ENCODE measurements around the gene KCNIP4.

Gene KCNIP4

DNA sequence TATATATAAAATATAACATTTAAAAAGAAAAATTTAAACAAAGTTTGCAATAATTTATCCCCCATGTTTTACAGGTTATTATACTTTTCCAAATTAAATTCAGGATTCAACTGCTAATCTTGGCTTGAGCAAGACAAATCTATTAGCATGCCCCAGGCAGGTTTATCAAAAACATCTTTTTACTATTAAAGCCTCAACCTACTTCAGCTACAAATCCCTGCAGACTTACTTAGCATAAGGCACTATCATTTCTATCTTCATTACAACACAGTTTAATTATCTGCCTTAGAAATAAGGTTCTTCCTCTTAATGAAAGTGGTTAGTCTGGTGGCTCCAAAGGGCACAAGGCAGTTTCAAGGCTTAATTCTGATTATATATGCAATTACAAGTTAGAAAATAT, 770.7 kb downstream of the KCNIP4 start:
- DNase-seq (ENCODE audit: low read depth) = no peak

DNA sequence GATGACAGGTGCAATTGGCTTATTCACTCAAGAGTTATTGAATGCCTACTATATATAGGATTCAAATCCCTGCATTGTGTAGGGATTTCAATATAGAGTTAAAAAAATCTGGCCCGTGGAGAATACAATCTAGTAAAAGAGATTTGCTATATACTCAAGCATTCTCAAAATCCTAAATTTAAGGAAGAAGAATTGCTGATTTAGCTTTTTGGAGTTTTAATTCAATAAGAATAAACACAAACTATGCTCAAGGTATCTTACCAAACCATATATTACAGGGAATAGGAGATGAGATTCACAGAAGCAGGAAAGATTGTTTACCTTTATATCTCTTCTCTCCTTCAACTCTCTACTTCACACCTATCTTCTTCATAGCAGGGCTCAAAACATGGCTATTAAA, 771.5 kb downstream of the KCNIP4 start:
- DNase-seq (ENCODE audit: low read depth) = no peak

DNA sequence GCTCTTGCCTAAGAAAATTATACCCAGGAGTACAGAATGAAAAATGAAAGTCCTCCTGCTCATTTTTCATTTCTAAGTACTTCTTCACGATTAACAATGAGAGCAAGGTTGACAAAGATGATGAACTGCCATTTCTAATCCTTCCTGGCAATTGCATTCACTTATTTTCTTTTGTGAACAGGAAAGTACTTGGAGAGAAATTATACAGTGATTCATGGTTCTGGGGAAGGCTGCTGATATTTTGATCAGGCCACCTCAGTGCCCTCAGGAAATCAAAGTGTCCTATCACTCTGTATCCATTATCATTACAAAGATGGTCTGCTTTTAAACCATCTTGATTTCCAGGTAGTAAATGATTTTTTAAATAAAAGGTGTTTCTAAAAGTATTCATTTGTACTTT, 780.9 kb downstream of the KCNIP4 start:
- no peak for DNase-seq (ENCODE audit: low read depth)

DNA sequence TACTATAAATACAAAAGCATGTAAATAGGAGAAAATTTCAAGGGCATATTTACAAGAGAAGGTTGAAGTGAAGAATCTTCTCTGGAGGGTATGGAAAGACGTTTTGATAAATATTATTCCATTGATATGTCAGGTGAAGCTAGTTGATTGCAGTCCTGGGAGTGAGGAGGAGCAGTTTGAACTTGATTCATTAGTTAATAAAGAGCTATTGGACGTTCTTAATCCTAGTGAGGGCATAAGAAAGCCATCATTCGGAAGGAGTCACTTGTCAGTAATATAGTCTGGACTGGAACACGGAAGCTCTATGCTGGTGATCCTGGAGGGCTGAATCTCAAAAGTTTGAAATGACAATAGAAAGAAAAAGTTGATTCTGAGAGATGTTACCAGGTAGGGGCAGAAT, 793.2 kb downstream of the KCNIP4 start:
- DNase-seq (ENCODE audit: low read depth) = no peak

DNA sequence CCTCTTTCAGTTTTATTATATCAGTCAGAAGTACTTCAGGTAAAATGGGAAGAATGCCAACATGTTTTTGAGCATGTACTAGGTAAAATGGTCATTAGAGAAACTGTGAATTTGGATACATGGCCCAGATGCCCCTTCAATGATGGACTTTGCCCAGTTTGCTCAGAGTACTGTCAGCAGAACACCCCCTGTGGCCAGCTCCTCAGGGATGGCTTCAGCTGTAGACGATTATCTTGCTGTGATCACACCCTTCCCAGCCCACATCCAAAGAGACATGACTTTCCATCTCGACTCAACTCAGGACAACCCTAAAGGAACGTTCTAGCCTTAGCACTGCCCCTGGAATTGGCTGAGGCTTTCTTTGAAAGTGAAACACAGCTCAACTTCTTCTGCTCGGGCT, 809.2 kb downstream of the KCNIP4 start:
- DNase-seq (ENCODE audit: low read depth) = no peak

DNA sequence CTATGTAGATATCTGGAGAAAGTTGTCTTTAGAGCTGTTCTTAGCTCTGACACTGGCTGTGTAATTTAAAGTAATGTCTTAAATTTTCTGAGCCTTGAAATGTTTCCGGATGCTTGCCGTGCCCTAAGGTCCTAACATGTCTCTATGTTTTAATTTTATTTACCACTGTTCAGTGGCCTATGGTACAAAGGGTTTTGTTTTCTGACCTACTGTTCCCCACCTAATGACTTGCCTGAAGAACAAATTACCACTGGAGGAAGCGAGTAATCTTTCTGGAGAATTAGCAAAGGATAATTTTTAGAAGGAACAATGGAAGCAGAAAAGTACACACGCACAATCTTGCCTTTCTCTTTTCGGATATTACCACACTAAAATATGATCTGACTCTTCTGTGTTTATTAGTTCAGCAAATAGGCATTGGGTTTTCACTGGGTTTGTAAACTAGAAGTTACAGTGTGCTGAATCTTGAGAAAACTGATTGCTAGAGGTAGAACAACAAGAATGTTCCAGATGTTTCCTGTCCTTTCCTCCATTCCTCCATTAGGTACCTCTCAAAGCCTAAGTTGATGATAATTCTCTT, 812.4 kb downstream of the KCNIP4 start:
- DNase-seq (ENCODE audit: low read depth) = no peak

DNA sequence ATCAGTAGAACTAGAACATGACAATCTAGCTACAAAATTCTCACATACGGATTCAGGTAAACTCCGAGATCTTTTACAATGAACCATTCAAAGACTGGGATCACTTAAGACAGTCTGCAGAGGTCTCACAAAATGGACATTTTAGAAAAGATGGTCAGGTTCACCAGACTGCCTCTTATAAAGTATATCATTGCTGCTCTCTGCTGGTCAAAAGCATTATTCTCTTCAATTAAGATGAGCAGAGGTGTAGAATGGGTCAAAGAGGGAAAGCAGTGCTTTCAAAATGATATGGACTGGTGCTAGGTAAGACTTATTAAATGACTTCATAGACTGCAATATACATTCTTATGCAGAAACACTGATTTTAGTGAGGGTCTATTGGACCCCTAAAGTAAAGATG, 813.6 kb downstream of the KCNIP4 start:
- DNase-seq (ENCODE audit: low read depth) = no peak

DNA sequence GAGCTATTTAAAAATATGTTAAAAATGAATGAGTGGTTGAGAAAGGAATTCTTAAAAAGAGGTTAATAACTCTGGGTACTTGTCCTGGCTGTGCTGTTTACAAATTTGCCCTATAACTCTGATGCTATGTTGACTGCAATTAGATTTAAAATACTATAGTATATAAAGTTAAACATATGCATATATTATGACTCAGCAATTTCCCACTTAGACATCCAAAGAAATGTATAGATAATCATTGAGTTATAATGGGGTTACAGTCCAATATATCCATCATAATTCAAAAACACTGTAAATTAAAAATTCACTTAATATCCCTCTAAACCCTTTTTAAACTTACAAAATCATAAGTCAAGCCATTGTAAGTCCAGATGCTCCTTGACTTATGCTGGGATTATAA, 818.0 kb downstream of the KCNIP4 start:
- no peak for DNase-seq (ENCODE audit: low read depth)

DNA sequence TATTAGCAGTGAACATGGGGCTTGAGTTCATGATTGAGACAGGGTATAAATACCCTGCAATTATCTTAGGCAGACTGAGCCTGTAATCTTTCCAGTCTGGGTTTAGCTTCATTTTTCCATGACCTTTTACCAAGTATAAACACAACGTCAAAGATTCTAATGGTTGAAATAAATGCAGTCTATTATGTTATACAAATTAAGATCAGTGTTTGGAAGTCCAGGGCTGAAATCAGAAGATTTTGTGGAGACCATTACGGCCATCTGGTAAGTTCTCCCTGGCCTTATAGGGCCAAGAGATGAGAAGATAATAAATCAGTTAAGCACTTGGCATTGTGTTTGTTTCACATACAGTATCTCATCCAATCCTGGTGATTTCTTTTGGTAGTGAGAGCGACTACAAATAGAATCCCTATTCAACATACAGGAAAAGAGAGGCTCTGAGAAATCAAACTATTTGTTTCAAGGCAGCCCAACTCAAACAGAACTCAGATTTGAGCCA, 822.5 kb downstream of the KCNIP4 start:
- no peak for DNase-seq (ENCODE audit: low read depth)

DNA sequence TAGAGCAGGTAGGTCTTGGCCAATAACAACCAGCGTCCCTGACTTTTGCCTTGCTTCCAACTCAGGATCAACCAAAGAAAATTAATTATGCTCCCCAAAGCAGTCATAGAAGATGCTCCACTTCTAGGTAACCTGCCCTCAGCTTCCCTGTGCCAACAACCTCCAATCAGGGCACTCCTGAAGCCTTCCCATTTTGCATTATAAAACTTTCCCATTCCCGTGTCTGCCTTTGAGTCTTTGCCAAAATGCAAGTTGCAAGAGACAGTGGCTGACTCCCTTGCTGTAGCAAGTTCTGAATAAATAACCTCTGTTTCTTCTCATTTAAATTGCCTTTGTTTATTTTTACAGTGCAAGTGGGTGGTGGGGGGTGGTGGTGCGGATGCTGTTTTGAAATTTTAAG, 830.3 kb downstream of the KCNIP4 start:
- DNase-seq (ENCODE audit: low read depth) = no peak

DNA sequence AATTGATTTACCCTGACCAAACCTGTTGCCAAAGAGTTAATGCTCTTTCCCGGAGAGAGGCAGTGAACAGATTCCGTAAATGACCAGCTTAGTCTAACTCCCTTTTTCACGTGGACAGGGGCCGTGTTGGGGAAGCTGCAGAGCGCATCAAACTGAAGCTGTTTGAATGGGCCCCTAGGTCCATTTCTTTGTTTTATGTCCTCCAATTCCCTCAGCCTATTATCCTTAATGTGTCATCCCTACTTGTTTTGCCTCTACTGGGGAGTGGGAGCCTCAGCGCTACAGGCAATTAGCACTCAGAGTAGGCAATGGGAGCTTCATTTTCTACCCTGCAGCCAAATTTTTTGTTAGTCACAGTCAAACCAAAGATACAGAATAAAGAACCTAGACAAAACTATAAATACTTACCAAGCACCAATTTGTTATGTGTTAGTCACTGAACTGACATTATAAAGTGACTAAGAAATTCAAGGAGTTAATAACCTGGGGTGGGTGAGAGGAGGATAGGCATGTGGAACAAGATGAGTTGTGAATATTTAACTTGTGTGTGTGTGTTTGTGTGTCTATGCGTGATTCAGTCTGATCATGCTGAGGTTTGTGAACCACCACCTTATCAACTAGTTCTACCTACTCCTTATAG, 830.9 kb downstream of the KCNIP4 start:
- no peak for DNase-seq (ENCODE audit: low read depth)

DNA sequence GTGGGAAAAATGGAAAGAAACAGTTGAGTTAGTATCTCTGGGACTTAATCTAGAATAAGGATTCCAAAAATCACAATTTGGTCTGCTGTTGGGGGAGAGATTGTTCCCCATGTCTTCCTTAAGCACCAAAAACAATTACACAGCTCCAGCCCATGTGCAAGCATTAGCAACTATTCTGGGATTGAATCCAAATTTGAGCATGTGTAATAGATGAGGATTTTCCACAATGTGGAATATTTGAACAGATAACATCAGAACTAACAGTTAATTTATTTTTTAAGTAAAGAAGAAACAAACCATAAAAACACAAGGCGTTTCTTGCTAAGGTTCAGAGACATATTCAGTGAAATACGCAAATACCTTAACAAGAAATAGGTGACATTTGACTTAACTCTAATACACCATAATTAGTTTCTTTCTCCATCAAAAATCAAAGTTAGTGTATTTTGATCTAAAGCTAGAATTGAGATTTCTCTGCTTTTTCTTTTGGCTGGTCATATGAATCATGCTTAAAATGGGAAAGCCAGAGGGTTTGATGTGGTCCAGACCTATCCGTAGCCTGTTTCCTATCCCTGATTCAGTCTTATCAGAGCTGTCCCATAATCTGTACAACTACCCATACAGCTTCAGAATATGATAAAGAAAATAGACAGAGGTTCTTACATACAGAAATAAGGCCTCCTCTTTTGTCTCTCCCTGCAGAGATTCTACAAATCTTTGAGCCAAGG, 834.9 kb downstream of the KCNIP4 start:
- no peak for DNase-seq (ENCODE audit: low read depth)

DNA sequence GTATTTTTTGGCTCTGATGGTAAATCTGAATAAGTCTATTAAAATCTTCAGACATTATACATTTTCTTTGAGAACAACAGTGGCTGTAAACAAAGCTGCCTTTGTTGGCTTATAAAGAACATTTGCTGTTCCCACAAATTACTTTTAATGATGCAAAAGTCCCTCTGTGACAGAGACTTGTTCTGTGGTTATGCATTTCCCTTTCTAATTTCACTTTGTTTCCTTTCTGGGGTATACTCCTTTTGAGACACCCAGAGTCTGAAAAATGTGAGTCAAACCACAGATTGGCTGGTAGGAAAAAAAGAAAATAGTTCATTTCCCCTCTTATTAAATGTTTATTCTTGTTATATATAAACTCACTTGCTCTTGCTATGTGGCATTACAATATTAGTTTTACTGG, 845.9 kb downstream of the KCNIP4 start:
- DNase-seq (ENCODE audit: low read depth) = no peak

DNA sequence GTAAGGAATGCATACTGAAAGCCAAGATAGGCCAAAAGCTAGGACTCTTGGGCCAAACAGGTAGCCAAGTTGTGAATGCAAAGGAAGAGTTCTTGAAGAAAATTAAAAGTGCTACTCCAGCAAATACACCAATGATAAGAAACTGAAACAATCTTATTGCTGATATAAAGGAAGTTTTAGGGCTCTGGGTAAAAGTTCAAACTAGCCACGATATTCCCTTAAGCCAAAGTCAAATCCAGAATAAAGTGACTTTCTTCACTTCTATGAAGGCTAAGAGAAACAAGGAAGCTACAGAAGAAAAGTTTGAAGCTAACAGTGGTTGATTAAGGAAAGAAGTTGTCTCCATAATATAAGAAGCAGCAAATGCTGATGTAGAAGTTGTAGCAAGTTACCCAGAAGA, 850.7 kb downstream of the KCNIP4 start:
- no peak for DNase-seq (ENCODE audit: low read depth)

DNA sequence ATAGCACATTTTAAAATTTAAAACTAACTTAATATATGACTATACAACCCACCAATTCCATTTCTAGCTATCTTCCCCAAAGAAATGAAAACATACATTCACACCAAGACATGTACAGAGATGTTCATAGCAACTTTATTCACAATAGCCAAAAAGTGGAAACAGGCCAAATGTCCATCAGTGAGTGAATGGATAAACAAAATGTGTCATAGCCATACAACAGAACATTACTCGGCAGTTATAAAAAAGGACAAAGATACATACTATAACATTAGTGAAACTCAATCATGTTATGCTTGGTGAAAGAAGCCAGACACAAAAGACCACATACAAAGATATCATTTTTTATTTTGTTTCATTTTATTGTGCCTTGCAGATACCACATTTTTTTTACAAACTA, 851.5 kb downstream of the KCNIP4 start:
- DNase-seq (ENCODE audit: low read depth) = no peak

DNA sequence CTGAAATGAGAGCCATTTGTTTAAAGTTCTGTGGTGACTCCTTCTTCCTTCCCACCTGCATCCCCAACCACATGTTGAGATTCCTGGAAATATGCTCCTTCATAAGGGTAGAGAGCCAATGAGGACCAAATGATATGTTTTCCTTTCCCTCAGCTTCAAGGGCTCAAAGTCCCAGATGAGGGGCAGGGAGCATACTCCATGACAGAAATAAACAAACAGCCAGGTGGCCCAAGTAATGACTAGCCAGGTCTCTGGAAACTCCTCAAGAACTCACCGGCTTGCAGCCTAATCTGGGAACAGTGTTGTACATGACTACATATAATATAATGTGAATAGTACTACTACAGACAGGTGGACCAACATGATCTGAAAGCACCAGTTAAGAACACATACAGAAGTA, 856.0 kb downstream of the KCNIP4 start:
- no peak for DNase-seq (ENCODE audit: low read depth)

DNA sequence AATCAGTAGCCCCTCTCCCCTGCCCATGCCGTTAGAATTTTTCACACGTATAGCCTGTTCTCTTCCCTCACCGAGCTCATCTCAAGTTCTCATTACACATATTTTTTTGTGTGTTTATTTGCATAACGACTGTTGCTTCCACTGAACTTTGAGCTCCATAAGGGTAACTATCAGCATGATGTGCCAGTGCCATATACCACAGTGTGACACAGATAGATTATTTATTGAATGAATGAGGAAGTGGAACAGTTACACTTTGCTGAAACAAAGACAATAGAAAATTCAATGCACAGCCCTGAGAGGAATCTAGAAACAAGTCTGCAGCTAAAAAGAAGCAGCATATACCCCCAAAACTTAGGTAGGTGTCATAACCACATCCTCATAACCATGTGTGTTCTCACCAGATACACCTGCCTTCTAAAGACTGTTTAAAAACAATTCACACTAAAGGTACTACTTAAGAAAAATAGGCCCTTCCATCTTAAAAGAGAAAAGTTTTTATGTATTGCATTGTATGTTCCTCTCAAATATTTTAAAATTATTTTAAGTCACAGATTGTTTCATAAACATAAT, 858.4 kb downstream of the KCNIP4 start:
- DNase-seq (ENCODE audit: low read depth) = no peak

DNA sequence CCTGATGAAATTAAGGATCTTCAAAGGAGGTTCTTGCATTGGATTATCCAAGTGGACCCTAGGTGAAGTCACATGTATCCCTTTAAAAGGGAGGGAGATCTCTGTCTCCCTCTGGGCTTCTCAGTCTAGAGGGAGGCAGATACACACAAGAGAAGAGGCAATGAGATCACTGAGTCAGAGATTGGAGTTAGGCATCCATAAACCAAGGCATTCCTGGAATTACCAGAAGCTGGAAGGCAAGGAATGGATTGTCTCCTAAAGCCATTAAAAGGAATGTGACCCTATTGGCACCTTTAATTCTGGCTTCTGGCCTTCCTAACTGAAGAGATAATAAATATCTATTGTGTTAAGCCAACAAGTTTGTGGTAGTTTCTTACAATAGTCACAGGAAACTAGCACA, 865.2 kb downstream of the KCNIP4 start:
- DNase-seq (ENCODE audit: low read depth) = no peak

DNA sequence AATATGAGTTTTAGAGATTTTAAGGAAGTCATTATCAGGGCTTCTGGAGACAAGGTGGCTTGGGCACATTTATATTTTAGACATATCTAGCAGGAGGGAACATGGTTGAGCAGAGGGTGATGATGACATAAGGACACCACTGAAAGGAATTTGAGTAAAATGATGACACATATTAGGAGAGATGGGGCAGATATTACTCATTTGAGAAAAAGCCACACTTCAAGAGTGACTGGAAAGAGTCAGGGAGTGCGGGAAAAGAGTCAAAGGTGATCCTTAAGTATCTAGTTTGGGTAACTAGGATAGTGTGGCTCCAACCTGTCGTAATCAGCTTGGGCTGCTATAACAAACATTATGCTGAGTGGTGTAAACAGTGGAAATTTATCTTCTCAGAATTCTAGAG, 870.6 kb downstream of the KCNIP4 start:
- DNase-seq (ENCODE audit: low read depth) = no peak

DNA sequence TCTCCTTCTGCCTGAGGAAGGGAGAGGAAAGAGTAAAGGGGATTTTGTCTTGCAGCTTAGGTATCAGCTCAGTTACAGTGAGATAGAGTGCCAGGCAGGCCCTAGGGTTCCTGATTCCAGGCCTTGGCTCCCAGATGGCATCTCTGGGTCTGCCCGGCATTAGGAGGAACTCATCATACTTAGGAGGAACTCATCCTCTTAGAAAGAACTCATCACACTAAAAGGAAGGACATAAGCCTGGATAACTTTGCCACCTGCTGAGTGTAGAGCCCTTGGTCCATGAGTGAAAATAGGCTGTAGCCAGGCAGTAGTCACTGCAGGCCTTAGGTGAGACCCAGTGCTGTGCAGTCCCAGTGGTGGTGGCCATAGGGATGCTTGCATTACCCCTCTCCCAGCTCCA, 881.2 kb downstream of the KCNIP4 start:
- DNase-seq (ENCODE audit: low read depth) = no peak

DNA sequence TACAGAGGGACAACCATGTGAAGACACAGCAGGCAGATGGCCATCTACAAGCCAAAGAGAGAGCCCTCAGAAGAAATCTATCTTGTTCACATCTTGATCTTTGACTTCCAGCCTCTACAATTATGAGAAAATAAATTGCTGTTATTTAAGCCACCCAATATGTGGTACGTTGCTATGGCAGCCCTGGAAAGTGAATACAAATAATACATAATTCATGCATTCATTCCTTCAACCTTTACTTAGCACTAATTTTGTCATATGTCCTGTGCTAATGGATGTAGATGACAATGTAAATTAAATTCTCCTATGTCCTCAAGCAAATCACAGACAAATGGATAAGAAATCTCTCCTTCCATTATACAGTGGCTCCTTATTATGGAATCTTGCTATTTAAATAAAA, 886.7 kb downstream of the KCNIP4 start:
- DNase-seq (ENCODE audit: low read depth) = no peak

DNA sequence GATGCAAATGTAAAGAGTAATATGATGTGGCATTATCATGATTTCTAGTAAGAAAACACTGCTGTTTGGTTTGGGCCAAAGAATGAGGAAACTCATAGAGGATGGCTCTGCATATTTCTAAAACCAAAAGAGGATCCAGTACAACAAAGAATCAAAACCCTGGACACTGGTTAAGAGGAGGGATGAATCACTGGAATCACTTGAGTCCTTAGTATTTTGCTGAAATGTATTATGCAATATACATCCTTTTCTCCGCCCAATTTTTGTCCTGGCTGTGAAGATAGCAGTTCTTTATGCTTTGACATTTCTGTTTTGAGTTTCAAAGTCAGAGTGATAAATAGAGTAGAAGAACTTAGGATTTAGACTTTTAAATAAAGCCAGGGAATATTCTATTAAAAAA, 902.4 kb downstream of the KCNIP4 start:
- DNase-seq (ENCODE audit: low read depth) = no peak

DNA sequence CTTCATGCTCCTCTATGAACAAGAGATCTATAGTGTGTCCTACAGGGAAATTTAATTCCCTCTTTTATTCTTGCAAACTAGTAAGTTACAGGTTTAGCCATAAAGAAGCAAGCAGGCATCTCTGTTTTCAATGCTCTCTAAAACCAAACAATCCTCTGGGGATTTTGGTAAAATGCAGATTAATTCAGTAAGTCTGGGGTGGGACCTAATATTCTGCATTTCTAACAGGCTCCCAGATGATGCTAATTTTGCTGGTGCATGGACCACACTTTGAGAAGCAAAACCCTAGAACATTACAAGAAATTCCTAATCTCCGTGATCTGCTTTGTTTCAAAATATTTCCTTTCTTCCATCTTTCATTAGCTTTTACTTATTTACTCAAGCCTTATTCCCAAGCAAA, 903.5 kb downstream of the KCNIP4 start:
- DNase-seq (ENCODE audit: low read depth) = no peak

All from stimulated activated CD8-positive, alpha-beta memory T cell treated with anti-CD3 and anti-CD28 coated beads, Interleukin-4, amount 100 ng/mL, for 24 hours (primary cell).